ENCODE data around the gene GIT1. TPM values are rescaled to one million over a fixed set of nuclear protein-coding genes. Genes with fewer than 3 reads are reported as not detected.

GIT1 gene, protein sequence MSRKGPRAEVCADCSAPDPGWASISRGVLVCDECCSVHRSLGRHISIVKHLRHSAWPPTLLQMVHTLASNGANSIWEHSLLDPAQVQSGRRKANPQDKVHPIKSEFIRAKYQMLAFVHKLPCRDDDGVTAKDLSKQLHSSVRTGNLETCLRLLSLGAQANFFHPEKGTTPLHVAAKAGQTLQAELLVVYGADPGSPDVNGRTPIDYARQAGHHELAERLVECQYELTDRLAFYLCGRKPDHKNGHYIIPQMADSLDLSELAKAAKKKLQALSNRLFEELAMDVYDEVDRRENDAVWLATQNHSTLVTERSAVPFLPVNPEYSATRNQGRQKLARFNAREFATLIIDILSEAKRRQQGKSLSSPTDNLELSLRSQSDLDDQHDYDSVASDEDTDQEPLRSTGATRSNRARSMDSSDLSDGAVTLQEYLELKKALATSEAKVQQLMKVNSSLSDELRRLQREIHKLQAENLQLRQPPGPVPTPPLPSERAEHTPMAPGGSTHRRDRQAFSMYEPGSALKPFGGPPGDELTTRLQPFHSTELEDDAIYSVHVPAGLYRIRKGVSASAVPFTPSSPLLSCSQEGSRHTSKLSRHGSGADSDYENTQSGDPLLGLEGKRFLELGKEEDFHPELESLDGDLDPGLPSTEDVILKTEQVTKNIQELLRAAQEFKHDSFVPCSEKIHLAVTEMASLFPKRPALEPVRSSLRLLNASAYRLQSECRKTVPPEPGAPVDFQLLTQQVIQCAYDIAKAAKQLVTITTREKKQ
- 33.1 and 36.6 TPM in 2 replicates for total RNA-seq

GRCh38 chr17:29589524-29590410 lies at the start of gene GIT1:
Gene GIT1 (minus strand): TSS chr17:29589648. CDS start chr17:29589378, 270 bp downstream.

DNA sequence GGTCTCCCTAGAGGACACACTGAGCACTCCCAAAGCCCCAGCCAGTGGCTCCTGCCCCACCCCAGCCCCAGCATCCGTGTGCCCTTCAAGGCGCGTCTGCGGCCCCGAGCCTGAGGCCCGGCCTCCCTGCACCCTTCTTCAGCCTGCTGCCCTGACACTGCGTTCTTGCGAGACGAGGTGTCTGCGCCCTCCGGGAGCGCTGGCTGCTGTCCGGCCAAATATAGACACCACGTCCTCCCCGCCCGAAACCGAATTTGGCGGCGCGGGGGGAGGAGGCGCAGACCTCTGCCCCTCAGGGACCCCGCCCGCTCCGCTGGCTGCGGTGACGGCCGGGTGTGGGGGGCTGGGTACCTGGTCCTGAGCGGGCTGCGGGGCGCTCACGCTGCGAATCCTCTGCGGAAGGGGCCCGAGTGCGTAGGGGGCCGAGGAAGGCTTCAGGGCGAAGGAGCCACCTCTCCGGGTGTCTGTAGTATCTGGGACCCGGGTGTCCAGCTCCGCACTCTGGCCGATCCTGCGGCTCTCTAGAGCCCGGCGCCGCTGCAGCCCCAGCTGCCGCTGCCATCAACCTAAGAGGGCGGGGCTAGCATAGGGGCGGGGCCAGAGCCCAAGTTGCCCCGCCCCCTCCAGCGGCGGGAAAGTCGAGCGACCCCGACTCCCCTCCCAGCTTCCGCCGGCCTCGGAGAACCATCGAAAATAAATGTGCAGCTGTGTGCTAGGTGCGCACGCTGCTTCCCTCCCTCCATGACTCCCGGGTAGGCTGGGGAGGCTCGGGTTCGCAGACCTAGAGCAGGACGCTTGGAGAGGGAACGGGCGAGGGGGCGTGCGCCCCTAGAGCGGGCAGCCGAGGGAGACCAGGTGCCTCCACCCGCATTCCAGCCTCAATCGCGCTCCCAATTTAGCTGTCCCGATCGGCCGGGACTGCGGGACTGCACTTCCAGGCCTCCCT lies 33.2 kb upstream of the GIT1 start, which contains the start of gene CORO6:
TSS of gene CORO6 (minus strand) at position 576 of the 946 bp plus-strand sequence. CDS start 1,491 bp downstream, outside the sequence.

GRCh38 chr17:29592850-29593551 lies 3.6 kb upstream of the GIT1 start, which contains the start of gene ANKRD13B:
Gene ANKRD13B (plus strand): TSS chr17:29593132. CDS start chr17:29593622, 490 bp downstream.

DNA sequence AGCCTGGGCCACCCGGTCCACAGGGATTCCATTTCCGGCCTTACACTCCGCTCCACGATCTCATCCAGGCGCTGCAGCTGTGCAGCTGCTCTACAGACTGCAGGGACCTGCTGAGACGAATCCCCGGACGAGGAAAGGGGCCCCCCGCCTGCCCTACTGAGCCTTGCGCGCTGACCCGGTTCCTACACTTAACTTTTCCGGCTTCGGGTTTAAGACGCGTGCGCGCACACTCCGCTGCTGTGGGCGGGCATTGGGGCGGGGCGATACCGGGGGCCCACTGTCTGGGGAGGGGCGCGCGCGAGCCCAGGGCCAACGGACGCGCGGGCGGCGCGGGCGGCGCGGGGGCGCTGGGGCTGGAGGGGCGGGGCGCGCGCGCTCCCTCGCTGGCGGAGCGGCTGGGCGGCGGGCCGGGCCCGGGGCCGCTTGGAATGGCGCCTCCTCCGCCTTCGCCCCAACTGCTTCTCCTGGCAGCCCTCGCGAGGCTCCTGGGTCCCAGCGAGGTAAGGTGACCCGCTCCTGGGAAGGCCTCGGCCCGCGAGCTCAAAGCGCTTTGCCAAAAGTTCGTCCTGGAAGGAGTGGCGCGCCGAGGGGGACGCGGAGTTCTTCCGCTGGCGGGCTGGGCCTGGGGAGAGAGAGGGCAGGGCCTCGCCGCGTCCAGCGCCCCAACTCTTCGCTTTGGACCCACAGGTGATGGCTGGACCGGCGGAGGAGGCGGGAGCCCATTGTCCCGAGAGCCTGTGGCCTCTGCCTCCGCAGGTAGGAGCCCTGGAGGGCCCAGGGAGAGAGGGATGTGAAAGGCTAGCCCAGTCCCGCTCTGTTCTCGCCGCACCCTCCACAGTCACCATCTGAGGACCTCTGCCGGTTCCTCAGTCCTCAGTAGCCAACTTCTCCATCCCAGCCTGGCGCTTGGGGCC lies 20.9 kb downstream of the GIT1 start, which contains the start of gene TP53I13:
TSS of gene TP53I13 (plus strand) at position 371 of the 914 bp plus-strand sequence. CDS start at position 429, 58 bp downstream.

DNA sequence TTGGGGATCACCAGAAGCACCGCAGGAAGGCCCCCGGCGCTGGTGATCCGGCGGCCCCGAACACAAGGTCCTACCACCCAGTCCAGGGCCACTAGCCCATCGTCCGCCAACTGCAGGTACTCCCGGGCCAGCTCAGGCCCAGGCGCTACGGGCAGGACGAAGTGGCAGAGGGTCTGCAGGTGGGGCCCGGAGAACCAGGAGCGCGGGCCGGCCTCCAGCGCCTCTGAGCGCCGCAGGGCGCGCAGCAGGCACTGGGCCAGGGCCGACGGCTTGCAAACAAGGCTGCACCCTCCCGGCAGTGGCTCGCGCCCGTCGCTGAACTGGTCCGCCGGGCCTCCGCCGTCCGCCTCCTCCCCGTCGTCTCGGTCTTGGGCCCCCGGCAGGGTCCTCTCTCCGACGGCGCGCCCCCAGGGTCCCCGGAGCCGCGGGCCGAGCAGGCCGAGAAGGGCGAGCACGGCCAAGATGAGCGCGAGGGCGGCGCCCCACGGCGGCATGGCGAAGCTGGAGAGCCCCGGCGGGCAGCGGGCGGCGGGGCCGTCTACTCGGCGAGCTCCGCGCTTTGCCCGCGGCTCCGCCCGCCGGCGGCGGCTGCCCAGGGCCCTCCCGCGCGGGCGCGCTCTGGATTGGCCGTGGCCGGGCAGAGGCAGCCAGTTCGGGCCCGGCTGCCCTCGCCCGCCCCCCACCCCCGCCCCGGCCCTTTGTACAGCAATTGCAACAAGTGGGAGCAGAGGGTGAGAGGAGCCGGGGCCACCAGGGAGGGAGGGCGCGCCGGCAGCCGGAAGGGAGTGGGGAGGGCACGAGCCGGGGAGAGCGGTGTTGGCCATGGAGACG lies 22.8 kb downstream of the GIT1 start, which contains the start of gene ABHD15:
TSS of gene ABHD15 (minus strand) at position 565 of the 831 bp plus-strand sequence. CDS start at position 494, 71 bp downstream.

Other genes with a start within 250 kb of the GIT1 start
- 38.7 and 57.3 TPM in 2 replicates for gene TAOK1, start 199.3 kb downstream of the GIT1 start, total RNA-seq
- 6.8 and 7.6 TPM in 2 replicates for gene ABHD15, start 22.6 kb downstream of the GIT1 start, total RNA-seq
- 49.8 and 50.0 TPM in 2 replicates for gene TP53I13, start 20.9 kb downstream of the GIT1 start, total RNA-seq
- gene ANKRD13B, start 3.5 kb upstream of the GIT1 start, total RNA-seq: 5.5 and 6.2 TPM in 2 replicates
- gene CORO6, start 33.3 kb upstream of the GIT1 start, total RNA-seq: 2.9 and 4.0 TPM in 2 replicates

Measured in epithelial cell of umbilical artery (primary cell).